Loucy (cell line): ENCODE data around the gene ATE1.

Source experiments
- EZH2phosphoT487 ChIP-seq: fragments of 200-600 bp; IDR thresholded peaks from 2 replicates; pipeline ENCODE4 v1.6.1; 2018; ENCODE audit warnings: antibody characterized with exemption, mild to moderate bottlenecking, moderate library complexity, borderline replicate concordance
- TF ChIP-seq, protein P1 (sequence below): fragments of 200-600 bp; sonication (generic); conservative IDR thresholded peaks from 2 replicates; pipeline ENCODE4 v1.5.1; 2014; ENCODE audit warnings: mild to moderate bottlenecking, antibody characterized with exemption, low read length

DNA sequence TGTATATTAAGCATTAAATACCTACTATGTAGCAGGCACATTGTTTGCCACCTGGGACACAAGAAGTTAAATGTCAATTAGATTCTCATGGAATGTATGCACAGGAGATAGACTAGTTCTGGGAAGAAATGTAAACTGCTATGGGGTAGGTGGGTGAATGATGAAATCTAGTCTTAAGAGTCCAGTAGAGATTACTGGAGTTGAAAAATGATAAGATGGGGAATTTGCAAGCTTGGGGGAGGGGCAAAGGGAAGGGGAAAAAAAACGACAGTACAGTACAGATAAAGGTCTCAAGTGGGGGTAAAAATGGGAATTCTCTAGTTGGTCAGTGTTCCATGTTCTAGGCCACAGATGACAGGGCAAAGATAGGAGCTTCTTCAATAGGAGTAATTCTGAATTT lies 94.4 kb downstream of the ATE1 start:
- TF ChIP-seq, protein P1, sequence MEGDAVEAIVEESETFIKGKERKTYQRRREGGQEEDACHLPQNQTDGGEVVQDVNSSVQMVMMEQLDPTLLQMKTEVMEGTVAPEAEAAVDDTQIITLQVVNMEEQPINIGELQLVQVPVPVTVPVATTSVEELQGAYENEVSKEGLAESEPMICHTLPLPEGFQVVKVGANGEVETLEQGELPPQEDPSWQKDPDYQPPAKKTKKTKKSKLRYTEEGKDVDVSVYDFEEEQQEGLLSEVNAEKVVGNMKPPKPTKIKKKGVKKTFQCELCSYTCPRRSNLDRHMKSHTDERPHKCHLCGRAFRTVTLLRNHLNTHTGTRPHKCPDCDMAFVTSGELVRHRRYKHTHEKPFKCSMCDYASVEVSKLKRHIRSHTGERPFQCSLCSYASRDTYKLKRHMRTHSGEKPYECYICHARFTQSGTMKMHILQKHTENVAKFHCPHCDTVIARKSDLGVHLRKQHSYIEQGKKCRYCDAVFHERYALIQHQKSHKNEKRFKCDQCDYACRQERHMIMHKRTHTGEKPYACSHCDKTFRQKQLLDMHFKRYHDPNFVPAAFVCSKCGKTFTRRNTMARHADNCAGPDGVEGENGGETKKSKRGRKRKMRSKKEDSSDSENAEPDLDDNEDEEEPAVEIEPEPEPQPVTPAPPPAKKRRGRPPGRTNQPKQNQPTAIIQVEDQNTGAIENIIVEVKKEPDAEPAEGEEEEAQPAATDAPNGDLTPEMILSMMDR: no peak
- no peak for TF ChIP-seq EZH2phosphoT487
